Inflammatory macrophage treated with lipopolysaccharide for 1 hour (primary cell): ENCODE measurements around the gene DYRK1A.
A peak's percentile ranks its signal among the peaks of the same experiment; 100 is the strongest.

Experiments
- DNase-seq, 2 donors: peaks; one replicate each; pipeline ENCODE4 v3.0.0-alpha.2; 2020 to 2022

DYRK1A gene

GRCh38 chr21:37365517-37366481 is 774 bp upstream of the DYRK1A start:
- DNase-seq, result peak; percentile 52 to 65

DNA sequence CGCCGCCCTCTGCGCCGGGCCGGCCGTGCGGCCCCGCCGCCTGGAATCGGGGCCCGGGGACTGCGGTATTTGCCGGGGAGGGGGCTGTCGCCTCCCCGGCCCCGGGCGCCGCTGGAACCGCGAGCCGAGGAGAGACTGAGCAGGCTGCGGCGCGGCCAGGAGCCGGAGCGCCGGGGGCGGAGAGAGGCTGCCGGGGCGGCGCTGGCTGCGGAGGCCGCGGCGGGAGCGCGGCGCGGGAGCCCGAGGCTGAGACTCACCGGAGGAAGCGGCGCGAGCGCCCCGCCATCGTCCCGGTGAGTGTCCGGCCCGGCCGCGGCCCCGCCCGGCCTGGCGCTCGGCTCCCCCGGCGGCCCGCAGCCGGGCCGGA is 746 bp downstream of the DYRK1A start:
- DNase-seq, result no peak

- DNase-seq, result peak; percentile 29 to 37
Observed at GRCh38 chr21:37367703-37368540, 1.3 kb downstream of the DYRK1A start.

DNA sequence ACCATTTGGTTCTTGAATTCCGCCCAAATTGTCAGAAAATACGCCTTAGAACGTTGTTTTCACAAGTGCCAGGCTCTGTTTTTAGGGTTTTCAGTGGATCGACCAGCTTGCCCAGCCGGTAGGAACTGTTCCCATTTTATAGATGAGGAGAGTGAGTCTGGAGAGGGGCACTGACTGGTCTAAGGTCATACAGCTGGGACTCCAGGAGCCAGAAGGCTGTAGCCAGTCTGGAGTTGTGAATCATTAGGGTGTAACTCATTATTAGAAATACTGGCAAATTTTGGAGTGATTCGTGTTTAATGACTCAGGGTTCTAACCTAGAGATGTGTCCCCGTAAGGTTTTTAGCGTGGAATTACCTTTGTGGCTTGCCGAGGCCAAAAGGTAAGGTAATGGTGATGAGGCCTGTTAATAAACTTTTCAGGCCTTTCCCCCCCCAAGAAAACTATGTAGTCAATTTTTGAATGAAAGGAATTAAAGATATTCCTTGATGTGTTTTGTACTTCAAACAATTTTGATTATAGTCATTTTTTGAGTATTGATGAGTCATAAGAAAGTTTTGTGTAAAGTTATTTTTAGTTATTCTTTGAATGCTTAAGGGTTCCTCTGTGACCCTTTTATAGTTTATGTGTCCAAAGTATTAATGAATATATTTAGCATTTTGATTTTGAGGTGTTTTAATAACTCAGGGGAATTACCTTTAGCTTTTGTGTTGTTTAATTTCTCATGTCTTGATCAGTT is 2.1 kb downstream of the DYRK1A start:
- DNase-seq, result peak; percentile 42 to 51

- no peak for DNase-seq
Observed at GRCh38 chr21:37369307-37369854, 2.8 kb downstream of the DYRK1A start.

GRCh38 chr21:37370152-37371040 is 3.8 kb downstream of the DYRK1A start:
- DNase-seq, result peak in 1 of 2 donors; percentile 37

DNA sequence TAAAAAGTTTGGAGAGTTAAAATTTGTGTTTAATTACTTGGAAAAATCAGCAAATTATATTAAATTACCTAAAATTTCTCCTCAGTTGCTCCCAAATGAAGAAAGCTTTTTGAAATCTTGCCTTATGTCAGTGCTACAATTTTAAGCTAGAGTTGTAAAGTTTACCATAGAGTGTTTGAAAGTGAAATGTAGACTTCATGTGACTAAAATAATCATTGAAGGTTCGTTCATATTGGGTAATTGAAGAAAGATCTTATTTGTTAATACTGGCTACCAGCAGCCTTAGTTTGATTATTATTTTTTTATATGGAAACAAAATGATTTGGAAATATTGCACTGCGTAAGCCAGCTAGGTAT is 4.4 kb downstream of the DYRK1A start:
- no peak for DNase-seq

- DNase-seq, result no peak
Observed at GRCh38 chr21:37372127-37372731, 5.7 kb downstream of the DYRK1A start.

DNA sequence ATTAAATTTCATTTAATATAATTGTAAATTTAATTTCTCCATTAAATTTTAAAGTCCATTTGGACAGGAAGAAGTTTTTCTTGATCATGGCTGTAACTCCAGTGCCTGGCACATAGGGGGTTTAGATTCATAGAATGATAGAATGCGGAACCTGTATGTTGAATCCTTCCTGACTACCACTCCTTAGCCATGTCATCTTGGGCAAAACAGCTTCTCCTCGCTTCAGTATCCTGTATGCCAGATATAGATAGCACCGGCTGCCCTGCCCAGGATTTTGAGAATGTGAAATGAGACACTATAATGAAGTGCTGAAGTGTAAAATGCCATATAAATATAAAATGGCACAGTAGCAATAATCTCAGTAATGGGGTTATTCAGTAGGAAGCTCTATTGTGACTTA is 6.4 kb downstream of the DYRK1A start:
- DNase-seq, result no peak

DNA sequence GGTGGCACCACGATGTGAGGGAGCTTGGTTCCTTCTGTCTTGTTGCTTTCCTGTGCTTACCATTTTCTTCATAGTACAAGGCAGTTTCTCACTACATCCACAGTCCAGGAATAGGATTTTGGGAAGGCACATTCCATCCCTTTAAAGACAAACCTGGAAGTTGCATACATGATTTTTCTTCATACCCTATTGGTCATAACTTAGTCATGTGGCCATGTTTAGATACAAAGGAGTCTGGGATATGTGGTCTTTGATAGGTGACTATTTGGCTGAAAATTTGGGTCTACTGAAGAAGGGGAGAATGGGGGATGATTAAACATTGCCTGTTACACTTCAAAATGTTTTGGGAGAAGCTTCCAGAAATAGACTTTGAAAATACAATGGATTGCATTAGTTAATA is 7.0 kb downstream of the DYRK1A start:
- DNase-seq, result no peak

- DNase-seq, result no peak
Observed at GRCh38 chr21:37374027-37374426, 7.5 kb downstream of the DYRK1A start.

- no peak for DNase-seq
Observed at GRCh38 chr21:37375866-37376574, 9.4 kb downstream of the DYRK1A start.

DNA sequence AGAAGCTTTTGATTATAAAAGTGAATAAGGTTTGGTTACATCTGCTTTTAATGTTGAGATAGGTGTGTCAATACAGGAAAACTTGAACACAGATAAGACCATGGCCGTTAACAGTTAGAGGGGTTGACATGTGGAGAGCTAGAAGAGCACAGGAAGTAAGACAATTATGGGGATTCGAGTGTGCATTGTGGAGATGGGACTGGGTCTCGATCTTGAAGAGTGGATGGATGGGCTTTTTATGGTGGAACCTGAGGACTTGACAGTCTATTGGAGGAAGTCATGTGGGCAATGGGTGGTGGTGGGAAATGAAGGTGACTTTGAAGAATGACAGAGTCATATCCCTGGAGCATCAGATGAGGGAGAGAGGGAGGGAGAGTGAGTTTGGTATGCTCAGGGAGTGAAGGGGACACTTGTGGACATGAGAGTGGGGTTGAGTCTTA is 12.1 kb downstream of the DYRK1A start:
- DNase-seq, result no peak

GRCh38 chr21:37380349-37381323 is 14.1 kb downstream of the DYRK1A start:
- no peak for DNase-seq

GRCh38 chr21:37381883-37382585 is 15.5 kb downstream of the DYRK1A start:
- DNase-seq, result no peak

DNA sequence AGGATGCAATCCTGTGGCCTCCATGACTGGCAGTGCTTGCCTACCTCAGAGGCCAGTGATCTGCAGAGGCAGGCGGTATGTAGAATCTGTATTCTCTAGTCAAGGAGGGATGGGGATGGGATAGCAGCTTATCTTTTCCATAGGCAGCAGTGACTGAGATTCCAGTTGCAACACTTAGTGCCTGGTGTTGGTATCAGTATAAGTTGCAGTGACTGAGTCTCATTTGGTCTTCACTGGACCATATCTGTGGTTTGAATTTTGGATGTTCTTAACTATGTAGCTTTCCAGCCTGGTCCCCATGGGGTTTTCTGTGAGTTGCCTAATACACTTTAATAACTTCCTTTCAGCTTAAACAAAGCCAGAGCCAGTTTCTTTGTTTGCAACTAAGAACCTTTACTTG is 16.5 kb downstream of the DYRK1A start:
- no peak for DNase-seq

- DNase-seq, result no peak
Observed at GRCh38 chr21:37383784-37384311, 17.3 kb downstream of the DYRK1A start.

DNA sequence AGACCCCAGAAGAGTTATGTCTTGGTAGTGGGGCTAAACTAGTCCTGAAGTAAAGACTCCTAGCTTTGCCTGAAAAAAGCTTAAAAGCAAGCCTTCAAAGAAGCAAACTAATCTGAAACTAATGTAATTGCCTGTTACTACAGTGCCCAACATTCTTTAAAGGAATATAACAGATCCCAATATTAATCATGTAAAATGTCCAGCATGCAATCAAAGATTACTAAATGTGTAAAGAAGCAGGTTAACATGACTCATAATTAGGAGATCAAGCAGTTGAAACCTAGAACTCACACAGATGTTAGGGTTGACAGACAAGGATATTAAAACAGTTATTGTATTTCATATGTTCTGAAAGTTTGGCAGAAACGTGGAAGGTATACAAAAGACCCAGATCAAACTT is 17.8 kb downstream of the DYRK1A start:
- no peak for DNase-seq
